ENCODE results near the gene GRIFIN. TPM values are rescaled to one million over a fixed set of nuclear protein-coding genes. Genes with fewer than 3 reads are reported as not detected.

The GRIFIN gene
- total RNA-seq, 2 experiments from 2014 or later, result not detected

DNA sequence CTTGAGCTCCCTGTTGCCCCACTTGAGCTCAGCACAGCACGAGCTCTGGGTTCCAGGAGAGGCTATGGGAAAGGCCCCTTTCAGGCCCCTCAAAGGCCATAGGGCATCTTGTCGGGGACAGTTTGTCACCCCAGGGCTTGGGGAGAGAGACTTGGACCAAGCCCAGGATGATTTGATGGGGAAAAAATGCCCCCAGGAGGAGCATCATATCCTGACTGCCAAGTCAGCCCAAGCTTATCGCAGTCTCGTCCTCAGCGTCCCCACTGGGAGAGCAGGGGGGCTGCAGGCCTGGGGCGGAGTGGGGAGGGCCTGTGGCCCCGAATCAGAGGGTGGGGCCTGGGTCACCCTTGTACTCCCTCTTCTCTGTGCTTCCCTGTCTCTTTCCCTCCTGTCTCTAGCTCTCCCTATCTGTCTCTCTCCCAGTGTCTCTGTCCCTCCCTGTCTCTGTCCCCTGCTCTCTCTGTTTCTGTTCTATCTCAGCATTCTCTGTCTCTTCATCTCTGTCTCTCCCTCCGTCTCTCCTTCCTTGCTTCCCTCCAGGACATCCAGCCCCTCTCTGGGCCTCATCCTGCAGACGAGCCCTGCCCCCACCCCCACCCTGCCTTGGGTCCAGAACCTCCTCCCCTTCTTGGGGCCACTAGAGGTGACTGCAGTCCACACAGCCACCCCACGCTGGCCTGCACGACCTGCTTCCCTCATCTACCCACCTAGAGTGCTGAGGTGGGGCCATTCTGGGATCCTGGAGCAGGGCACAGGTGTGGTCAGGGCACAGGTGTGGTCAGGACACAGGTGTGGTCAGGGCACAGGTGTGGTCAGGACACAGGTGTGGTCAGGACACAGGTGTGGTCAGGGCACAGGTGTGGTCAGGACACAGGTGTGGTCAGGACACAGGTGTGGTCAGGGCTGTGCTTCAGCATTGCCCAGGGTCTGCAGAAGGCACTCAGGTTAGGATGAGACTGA, 17.3 kb upstream of the GRIFIN start:
- TF ChIP-seq, protein P1, sequence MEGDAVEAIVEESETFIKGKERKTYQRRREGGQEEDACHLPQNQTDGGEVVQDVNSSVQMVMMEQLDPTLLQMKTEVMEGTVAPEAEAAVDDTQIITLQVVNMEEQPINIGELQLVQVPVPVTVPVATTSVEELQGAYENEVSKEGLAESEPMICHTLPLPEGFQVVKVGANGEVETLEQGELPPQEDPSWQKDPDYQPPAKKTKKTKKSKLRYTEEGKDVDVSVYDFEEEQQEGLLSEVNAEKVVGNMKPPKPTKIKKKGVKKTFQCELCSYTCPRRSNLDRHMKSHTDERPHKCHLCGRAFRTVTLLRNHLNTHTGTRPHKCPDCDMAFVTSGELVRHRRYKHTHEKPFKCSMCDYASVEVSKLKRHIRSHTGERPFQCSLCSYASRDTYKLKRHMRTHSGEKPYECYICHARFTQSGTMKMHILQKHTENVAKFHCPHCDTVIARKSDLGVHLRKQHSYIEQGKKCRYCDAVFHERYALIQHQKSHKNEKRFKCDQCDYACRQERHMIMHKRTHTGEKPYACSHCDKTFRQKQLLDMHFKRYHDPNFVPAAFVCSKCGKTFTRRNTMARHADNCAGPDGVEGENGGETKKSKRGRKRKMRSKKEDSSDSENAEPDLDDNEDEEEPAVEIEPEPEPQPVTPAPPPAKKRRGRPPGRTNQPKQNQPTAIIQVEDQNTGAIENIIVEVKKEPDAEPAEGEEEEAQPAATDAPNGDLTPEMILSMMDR (IDR thresholded peaks at IDR 0.05), result no peak
- ChIA-PET CTCF (no interaction called here), POLR2A (interaction anchor here (0.8 kb wide), 1 partner anchor 13 kb away, joined by 3 read pairs; no protein-coding TSS in a partner anchor)
- intact Hi-C loops (cut with micrococcal nuclease), result no loop called here
- Mint-ChIP-seq H3K9me3 (peaks cover 2% of the 10 kb centered on the region), H3K27me3 (peaks cover 6% of the 10 kb centered on the region), H3K4me1 (ENCODE audit: low read depth) (no peaks in the 10 kb centered on the region), H3K27ac (no peak overlapping the region), H3K4me3 (no peak overlapping the region), H3K36me3 (ENCODE audit: low read depth) (no peaks in the 10 kb centered on the region)
- no peak for ATAC-seq
- DNase-seq, result no peak

DNA sequence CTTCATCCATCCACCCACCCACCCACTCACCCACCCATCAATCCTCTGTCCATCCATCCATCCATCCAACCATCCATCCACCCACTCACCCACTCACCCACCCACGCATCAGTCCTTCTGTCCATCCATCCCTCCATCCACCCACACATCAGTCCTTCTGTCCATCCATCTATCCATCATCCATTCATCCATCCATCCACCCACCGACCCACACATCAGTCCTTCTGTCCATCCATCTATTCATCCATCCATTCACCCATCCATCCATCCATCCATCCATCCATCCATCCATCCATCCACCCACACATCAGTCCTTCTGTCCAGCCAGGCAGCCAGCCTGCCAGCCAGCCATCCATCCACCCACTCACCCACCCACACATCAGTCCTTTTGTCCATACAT, 15.8 kb upstream of the GRIFIN start:
- TF ChIP-seq, protein P1 (IDR thresholded peaks at IDR 0.05), result no peak
- intact Hi-C loops (cut with micrococcal nuclease), result no loop called here
- no peak for DNase-seq
- no peaks in the 10 kb centered on the region for H3K36me3 Mint-ChIP-seq (ENCODE audit: low read depth)
- H3K4me3 Mint-ChIP-seq, result no peak overlapping the region
- H3K9me3 Mint-ChIP-seq, result peaks cover 2% of the 10 kb centered on the region
- H3K4me1 Mint-ChIP-seq (ENCODE audit: low read depth), result no peaks in the 10 kb centered on the region
- H3K27me3 Mint-ChIP-seq, result peaks cover 6% of the 10 kb centered on the region
- H3K27ac Mint-ChIP-seq, result no peak overlapping the region
- CTCF ChIA-PET, result no interaction called here
- ATAC-seq, result no peak
- POLR2A ChIA-PET, result no interaction called here

DNA sequence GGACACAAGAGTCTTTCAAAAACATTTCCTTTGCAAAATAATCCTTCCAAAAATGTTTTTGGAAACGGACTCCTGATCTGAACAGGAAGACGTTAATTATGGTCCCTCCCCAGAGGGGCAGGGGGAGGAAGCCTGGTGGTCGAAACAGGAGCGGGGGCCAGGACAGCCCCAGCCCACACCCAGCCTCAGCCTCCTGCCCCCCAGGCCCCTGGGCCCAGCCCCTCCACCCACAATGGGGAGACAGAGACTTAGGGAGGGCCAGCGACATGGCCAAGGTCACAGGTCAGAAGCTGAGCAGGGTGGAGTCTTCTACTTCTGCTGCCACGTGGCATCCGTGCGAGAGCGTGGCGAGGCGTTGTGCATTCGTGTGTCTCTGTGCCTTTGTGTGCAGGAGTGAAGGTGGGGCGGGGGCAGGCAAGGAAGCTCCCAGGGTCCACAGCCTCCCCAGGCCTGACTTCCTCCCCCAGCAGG, 14.0 kb upstream of the GRIFIN start:
- Mint-ChIP-seq H3K36me3 (ENCODE audit: low read depth) (no peaks in the 10 kb centered on the region), H3K9me3 (peaks cover 2% of the 10 kb centered on the region), H3K4me1 (ENCODE audit: low read depth) (no peaks in the 10 kb centered on the region), H3K4me3 (no peak overlapping the region), H3K27me3 (peaks cover 2% of the 10 kb centered on the region), H3K27ac (no peak overlapping the region)
- TF ChIP-seq, protein P1 (IDR thresholded peaks at IDR 0.05), result no peak
- ATAC-seq, result no peak
- no peak for DNase-seq
- intact Hi-C loops (cut with micrococcal nuclease), result no loop called here
- CTCF ChIA-PET, result no interaction called here
- POLR2A ChIA-PET, result no interaction called here

DNA sequence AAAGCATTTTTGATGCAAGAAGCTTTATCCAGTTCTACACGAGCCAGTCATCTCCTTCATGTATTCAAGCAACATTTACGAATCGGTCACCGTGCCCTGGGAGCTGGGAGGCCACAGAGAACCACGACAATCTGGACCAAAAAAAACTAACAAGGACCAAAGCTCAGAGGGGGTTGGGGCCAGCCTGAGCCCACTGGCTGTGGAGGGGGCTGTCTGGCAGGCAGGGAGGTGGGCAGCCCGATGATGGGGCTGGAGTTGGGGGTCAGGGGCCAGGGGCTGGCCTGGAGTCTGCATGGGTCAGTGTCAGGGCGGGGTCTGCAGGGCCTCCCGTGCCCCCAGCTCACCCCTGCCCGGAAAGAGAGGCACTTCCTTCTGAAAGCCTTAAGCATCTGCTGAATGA, 12.5 kb upstream of the GRIFIN start:
- DNase-seq (no peak), ATAC-seq (no peak)
- Mint-ChIP-seq H3K36me3 (ENCODE audit: low read depth) (no peaks in the 10 kb centered on the region), H3K4me1 (ENCODE audit: low read depth) (no peaks in the 10 kb centered on the region), H3K27me3 (peaks cover 2% of the 10 kb centered on the region), H3K27ac (no peak overlapping the region), H3K4me3 (no peak overlapping the region), H3K9me3 (peaks cover 2% of the 10 kb centered on the region)
- CTCF ChIA-PET, result interaction anchor here (0.9 kb wide), 1 partner anchor 20 kb away, joined by 3 read pairs; no protein-coding TSS in a partner anchor
- TF ChIP-seq, protein P1 (IDR thresholded peaks at IDR 0.05), result no peak
- intact Hi-C loops (cut with micrococcal nuclease), result no loop called here
- POLR2A ChIA-PET, result no interaction called here

DNA sequence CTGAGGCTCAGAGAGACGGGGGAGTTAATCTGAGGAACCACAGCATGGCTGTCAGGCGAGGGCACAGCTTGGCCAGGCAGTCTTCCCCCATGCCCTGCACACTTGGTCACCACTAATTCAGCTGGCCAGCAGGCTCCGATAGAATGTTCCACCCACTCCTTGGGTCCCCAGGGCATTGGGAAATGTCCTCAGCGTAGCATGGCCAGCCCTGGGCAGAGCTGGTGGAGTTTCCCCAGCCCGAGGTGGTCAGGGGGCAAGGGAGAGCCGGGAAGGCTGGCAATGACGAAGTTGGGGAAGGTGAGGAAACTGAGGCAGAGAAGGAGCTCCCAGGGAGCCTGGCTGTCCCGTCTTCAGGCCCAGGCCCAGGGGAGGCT, 12.1 kb upstream of the GRIFIN start:
- Mint-ChIP-seq H3K27me3 (peaks cover 2% of the 10 kb centered on the region), H3K4me1 (ENCODE audit: low read depth) (no peaks in the 10 kb centered on the region), H3K36me3 (ENCODE audit: low read depth) (no peaks in the 10 kb centered on the region), H3K27ac (no peak overlapping the region), H3K4me3 (no peak overlapping the region), H3K9me3 (peaks cover 2% of the 10 kb centered on the region)
- CTCF ChIA-PET, result interaction anchor here (0.9 kb wide), 1 partner anchor 20 kb away, joined by 3 read pairs; no protein-coding TSS in a partner anchor
- DNase-seq (no peak), ATAC-seq (no peak)
- POLR2A ChIA-PET, result no interaction called here
- TF ChIP-seq, protein P1 (IDR thresholded peaks at IDR 0.05), result no peak
- intact Hi-C loops (cut with micrococcal nuclease), result no loop called here

Data from activated CD8-positive, alpha-beta T cell treated with anti-CD3 and anti-CD28 coated beads for 36 hours (primary cell).